Measurements from ENCODE around the gene C1orf53. TPM values are rescaled to one million over a fixed set of nuclear protein-coding genes. Genes with fewer than 3 reads are reported as not detected.
"Not testable (repeated sequence)": the region's sequence is repeated elsewhere in the genome, so short reads cannot be mapped to it uniquely, and the experiment has no call there.

Gene C1orf53
- total RNA-seq, 2 experiments from 2014 or later, result not detected

DNA sequence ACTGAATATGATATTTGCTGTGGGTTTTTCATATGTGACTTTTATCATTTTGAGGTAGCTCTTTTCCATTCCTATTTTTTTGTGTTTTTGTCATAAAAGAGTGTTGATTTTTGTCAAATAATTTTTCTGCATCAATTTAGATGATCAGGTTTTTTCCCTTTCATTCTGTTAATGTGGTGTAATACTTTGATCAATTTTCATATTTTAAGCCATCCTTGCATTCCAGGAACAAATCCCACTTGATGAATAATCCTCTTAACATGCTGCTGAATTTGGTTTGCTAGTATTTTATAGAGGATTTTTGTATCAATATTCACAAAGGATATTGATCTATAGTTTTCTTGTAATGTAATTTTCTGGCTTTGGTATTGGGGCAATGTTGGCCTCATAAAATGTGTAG lies 25.5 kb upstream of the C1orf53 start:
- ChIA-PET POLR2A (no interaction called here), CTCF (no interaction called here)
- Histone ChIP-seq H3K36me3 (ENCODE audit: insufficient read depth, low read length) (no peaks in the 10 kb centered on the region), H3K4me1 (ENCODE audit: insufficient read depth, low read length) (no peaks in the 10 kb centered on the region), H3K9me3 (ENCODE audit: control insufficient read depth in 1 of 2, insufficient read depth in 1 of 2, low read length in 2 of 2) (peaks cover 4 to 9% of the 10 kb centered on the region in 2 experiments), H3K4me3 (ENCODE audit: low read length) (no peak overlapping the region), H3K27ac (ENCODE audit: low read depth in 1 of 2, low read length in 2 of 2) (no peak overlapping the region), H3K27me3 (ENCODE audit: control insufficient read depth in 1 of 2, insufficient read depth in 2 of 2, low read length in 2 of 2) (no peaks in the 10 kb centered on the region)
- no peaks in the 10 kb centered on the region for H3K4me1 Mint-ChIP-seq (ENCODE audit: low read depth)
- H3K36me3 Mint-ChIP-seq (ENCODE audit: low read depth), result no peaks in the 10 kb centered on the region
- peaks cover 4% of the 10 kb centered on the region for H3K9me3 Mint-ChIP-seq
- DNase-seq, result no peak
- H3K27me3 Mint-ChIP-seq, result peaks cover 15% of the 10 kb centered on the region
- TF ChIP-seq, protein P1, sequence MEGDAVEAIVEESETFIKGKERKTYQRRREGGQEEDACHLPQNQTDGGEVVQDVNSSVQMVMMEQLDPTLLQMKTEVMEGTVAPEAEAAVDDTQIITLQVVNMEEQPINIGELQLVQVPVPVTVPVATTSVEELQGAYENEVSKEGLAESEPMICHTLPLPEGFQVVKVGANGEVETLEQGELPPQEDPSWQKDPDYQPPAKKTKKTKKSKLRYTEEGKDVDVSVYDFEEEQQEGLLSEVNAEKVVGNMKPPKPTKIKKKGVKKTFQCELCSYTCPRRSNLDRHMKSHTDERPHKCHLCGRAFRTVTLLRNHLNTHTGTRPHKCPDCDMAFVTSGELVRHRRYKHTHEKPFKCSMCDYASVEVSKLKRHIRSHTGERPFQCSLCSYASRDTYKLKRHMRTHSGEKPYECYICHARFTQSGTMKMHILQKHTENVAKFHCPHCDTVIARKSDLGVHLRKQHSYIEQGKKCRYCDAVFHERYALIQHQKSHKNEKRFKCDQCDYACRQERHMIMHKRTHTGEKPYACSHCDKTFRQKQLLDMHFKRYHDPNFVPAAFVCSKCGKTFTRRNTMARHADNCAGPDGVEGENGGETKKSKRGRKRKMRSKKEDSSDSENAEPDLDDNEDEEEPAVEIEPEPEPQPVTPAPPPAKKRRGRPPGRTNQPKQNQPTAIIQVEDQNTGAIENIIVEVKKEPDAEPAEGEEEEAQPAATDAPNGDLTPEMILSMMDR (IDR thresholded peaks at IDR 0.05), result no peak
- ATAC-seq (ENCODE audit: poor library complexity), result no peak
- no peak overlapping the region for H3K4me3 Mint-ChIP-seq
- intact Hi-C loops (cut with DNase I, micrococcal nuclease), result no loop called here
- H3K27ac Mint-ChIP-seq, result no peak overlapping the region

DNA sequence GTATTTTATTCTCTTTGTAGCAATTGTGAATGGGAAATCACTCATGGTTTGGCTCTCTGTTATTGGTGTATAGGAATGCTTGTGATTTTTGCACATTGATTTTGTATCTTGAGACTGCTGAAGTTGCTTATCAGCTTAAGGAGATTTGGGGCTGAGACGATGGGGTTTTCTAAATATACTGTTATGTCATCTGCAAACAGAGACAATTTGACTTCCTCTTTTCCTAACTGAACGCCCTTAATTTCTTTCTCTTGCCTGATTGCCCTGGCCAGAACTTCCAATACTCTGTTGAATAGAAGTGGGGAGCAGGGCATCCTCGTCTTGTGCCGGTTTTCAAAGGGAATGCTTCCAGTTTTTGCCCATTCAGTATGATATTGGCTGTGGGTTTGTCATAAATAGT lies 22.0 kb upstream of the C1orf53 start:
- POLR2A ChIA-PET; H3K4me1 Mint-ChIP-seq (ENCODE audit: low read depth); H3K27ac ChIP-seq (ENCODE audit: low read depth in 1 of 2, low read length in 2 of 2); H3K9me3 ChIP-seq (ENCODE audit: control insufficient read depth in 1 of 2, insufficient read depth in 1 of 2, low read length in 2 of 2); H3K4me3 ChIP-seq (ENCODE audit: low read length); intact Hi-C loops (cut with DNase I, micrococcal nuclease); H3K4me1 ChIP-seq (ENCODE audit: insufficient read depth, low read length); H3K4me3 Mint-ChIP-seq; H3K27me3 ChIP-seq (ENCODE audit: control insufficient read depth in 1 of 2, insufficient read depth in 2 of 2, low read length in 2 of 2); H3K27ac Mint-ChIP-seq; ATAC-seq (ENCODE audit: poor library complexity); H3K9me3 Mint-ChIP-seq; DNase-seq; H3K36me3 Mint-ChIP-seq (ENCODE audit: low read depth); CTCF ChIA-PET; H3K36me3 ChIP-seq (ENCODE audit: insufficient read depth, low read length): not testable (repeated sequence)
- peaks cover 40% of the 10 kb centered on the region for H3K27me3 Mint-ChIP-seq

DNA sequence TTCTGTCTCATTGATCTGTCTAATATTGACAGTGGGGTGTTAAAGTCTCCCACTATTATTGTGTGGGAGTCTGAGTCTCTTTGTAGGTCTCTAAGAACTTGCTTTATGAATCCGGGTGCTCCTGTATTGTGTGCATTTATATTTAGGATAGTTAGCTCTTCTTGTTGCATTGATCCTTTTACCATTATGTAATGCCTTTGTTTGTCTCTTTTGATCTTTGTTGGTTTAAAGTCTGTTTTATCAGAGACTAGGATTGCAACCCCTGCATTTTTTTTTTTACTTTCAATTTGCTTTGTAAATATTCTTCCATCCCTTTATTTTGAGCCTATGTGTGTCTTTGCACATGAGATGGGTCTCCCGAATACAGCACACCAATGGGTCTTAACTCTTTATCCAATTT lies 20.2 kb upstream of the C1orf53 start:
- POLR2A ChIA-PET; H3K4me3 ChIP-seq (ENCODE audit: low read length); H3K4me3 Mint-ChIP-seq; H3K27ac ChIP-seq (ENCODE audit: low read depth in 1 of 2, low read length in 2 of 2); H3K9me3 ChIP-seq (ENCODE audit: control insufficient read depth in 1 of 2, insufficient read depth in 1 of 2, low read length in 2 of 2); H3K9me3 Mint-ChIP-seq; H3K36me3 Mint-ChIP-seq (ENCODE audit: low read depth); intact Hi-C loops (cut with DNase I, micrococcal nuclease); H3K27ac Mint-ChIP-seq; H3K4me1 ChIP-seq (ENCODE audit: insufficient read depth, low read length); DNase-seq; H3K36me3 ChIP-seq (ENCODE audit: insufficient read depth, low read length); ATAC-seq (ENCODE audit: poor library complexity); H3K4me1 Mint-ChIP-seq (ENCODE audit: low read depth); H3K27me3 ChIP-seq (ENCODE audit: control insufficient read depth in 1 of 2, insufficient read depth in 2 of 2, low read length in 2 of 2): not testable (repeated sequence)
- H3K27me3 Mint-ChIP-seq, result peaks cover 46% of the 10 kb centered on the region
- CTCF ChIA-PET, result interaction anchor here (1.3 to 1.5 kb wide), 2 partner anchors 13 to 32 kb away, joined by 3 read pairs; no protein-coding TSS in a partner anchor

DNA sequence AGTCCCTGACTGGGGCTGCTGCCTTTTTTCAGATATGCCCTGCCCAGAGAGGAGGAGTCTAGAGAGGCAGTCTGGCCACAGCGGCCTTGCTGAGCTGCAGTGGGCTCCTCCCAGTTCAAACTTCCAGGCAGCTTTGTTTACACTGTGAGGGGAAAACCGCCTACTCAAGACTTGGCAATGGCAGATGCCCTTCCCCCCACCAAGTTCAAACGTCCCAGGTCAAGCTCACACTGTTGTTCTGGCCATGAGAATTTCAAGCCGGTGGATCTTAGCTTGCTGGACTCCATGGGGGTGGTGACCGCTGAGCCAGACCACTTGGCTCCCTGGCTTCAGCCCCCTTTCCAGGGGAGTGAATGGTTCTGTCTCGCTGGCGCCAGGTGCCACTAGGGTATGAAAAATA lies 18.3 kb upstream of the C1orf53 start:
- intact Hi-C loops (cut with DNase I, micrococcal nuclease), result no loop called here
- no peak overlapping the region for H3K4me3 ChIP-seq (ENCODE audit: low read length)
- peaks cover 50% of the 10 kb centered on the region for H3K27me3 Mint-ChIP-seq
- no peak overlapping the region for H3K27ac ChIP-seq (ENCODE audit: low read depth in 1 of 2, low read length in 2 of 2)
- no peaks in the 10 kb centered on the region for H3K36me3 Mint-ChIP-seq (ENCODE audit: low read depth)
- TF ChIP-seq, protein P1 (IDR thresholded peaks at IDR 0.05), result no peak
- H3K36me3 ChIP-seq (ENCODE audit: insufficient read depth, low read length), result no peaks in the 10 kb centered on the region
- ChIA-PET CTCF (no interaction called here), POLR2A (no interaction called here)
- ATAC-seq (ENCODE audit: poor library complexity) (no peak), DNase-seq (no peak)
- H3K4me1 ChIP-seq (ENCODE audit: insufficient read depth, low read length), result no peaks in the 10 kb centered on the region
- no peaks in the 10 kb centered on the region for H3K4me1 Mint-ChIP-seq (ENCODE audit: low read depth)
- H3K27me3 ChIP-seq (ENCODE audit: control insufficient read depth in 1 of 2, insufficient read depth in 2 of 2, low read length in 2 of 2), result peaks cover 4 to 9% of the 10 kb centered on the region in 2 experiments
- H3K4me3 Mint-ChIP-seq, result no peak overlapping the region
- no peak overlapping the region for H3K27ac Mint-ChIP-seq
- H3K9me3 Mint-ChIP-seq, result no peaks in the 10 kb centered on the region
- no peaks in the 10 kb centered on the region for H3K9me3 ChIP-seq (ENCODE audit: control insufficient read depth in 1 of 2, insufficient read depth in 1 of 2, low read length in 2 of 2)

Data from CD4-positive, alpha-beta T cell (primary cell).